PFSK-1 (cell line): Measurements from ENCODE around the gene XRCC1.

ENCODE experiments used
- FOXP2 ChIP-seq: optimal IDR thresholded peaks from 2 replicates; pipeline ENCODE3; 2011; ENCODE audit warnings: borderline replicate concordance, control low read depth, inconsistent platforms; ENCODE audit not compliant: insufficient read depth; ENCODE audit errors: extremely low read length, extremely low read depth
- POLR2AphosphoS5 ChIP-seq: IDR thresholded peaks from 2 replicates; pipeline ENCODE4 v1.6.1; 2012; ENCODE audit warnings: low read depth, mild to moderate bottlenecking, control low read depth, low read length, moderate library complexity
- SIN3A ChIP-seq: IDR thresholded peaks from 2 replicates; pipeline ENCODE4 v1.6.1; 2012; ENCODE audit warnings: mild to moderate bottlenecking, low read length, moderate library complexity, borderline replicate concordance; ENCODE audit not compliant: insufficient read depth
- TAF1 ChIP-seq: IDR thresholded peaks from 2 replicates; pipeline ENCODE4 v1.6.1; 2012; ENCODE audit warnings: low read length, control low read depth, borderline replicate concordance; ENCODE audit not compliant: insufficient read depth
- TF ChIP-seq, protein P1 (sequence below), 2 experiments: IDR thresholded peaks; 2 replicates each; pipeline versions ENCODE4 v1.6.1 to v1.8.0; 2011 to 2012; ENCODE audit warnings: low read depth in 2 of 2, low read length in 2 of 2, control low read depth in 1 of 2, inconsistent platforms in 1 of 2, mild to moderate bottlenecking in 1 of 2, moderate library complexity in 1 of 2; ENCODE audit not compliant: insufficient read depth in 1 of 2

Gene XRCC1

DNA sequence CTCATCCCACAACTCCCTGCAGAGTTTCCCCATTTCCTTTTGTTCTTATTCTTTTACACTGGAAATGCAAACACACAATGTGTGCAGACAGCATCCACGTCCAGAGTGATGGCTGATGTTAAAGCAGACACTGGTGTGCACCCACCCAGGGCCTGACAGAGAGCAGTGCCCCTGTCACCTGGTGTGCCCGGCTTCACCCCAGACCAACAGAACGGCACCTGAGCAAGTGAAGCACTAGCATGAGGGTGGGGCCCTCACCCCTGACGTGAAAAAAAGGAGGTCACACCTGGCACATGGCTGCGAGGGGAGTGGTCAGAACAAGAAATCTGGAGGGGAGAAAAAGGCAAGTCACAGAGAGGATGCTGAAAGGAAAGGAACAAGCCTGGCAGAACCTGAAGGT lies 30.1 kb downstream of the XRCC1 start:
- no peak for TF ChIP-seq POLR2AphosphoS5
- TF ChIP-seq, protein P1, sequence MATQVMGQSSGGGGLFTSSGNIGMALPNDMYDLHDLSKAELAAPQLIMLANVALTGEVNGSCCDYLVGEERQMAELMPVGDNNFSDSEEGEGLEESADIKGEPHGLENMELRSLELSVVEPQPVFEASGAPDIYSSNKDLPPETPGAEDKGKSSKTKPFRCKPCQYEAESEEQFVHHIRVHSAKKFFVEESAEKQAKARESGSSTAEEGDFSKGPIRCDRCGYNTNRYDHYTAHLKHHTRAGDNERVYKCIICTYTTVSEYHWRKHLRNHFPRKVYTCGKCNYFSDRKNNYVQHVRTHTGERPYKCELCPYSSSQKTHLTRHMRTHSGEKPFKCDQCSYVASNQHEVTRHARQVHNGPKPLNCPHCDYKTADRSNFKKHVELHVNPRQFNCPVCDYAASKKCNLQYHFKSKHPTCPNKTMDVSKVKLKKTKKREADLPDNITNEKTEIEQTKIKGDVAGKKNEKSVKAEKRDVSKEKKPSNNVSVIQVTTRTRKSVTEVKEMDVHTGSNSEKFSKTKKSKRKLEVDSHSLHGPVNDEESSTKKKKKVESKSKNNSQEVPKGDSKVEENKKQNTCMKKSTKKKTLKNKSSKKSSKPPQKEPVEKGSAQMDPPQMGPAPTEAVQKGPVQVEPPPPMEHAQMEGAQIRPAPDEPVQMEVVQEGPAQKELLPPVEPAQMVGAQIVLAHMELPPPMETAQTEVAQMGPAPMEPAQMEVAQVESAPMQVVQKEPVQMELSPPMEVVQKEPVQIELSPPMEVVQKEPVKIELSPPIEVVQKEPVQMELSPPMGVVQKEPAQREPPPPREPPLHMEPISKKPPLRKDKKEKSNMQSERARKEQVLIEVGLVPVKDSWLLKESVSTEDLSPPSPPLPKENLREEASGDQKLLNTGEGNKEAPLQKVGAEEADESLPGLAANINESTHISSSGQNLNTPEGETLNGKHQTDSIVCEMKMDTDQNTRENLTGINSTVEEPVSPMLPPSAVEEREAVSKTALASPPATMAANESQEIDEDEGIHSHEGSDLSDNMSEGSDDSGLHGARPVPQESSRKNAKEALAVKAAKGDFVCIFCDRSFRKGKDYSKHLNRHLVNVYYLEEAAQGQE (IDR thresholded peaks at IDR 0.05; ENCODE audit: insufficient read depth in 1 of 2, low read depth in 2 of 2, low read length in 2 of 2) = no peak
- TF ChIP-seq FOXP2 = no peak
- no peak for TF ChIP-seq TAF1
- TF ChIP-seq SIN3A = no peak

GRCh38 chr19:43544077-43544476 lies 31.2 kb downstream of the XRCC1 start:
- TF ChIP-seq FOXP2 = no peak
- no peak for TF ChIP-seq TAF1
- TF ChIP-seq SIN3A = no peak
- TF ChIP-seq, protein P1 (IDR thresholded peaks at IDR 0.05; ENCODE audit: insufficient read depth in 1 of 2, low read depth in 2 of 2, low read length in 2 of 2) = no peak
- no peak for TF ChIP-seq POLR2AphosphoS5

DNA sequence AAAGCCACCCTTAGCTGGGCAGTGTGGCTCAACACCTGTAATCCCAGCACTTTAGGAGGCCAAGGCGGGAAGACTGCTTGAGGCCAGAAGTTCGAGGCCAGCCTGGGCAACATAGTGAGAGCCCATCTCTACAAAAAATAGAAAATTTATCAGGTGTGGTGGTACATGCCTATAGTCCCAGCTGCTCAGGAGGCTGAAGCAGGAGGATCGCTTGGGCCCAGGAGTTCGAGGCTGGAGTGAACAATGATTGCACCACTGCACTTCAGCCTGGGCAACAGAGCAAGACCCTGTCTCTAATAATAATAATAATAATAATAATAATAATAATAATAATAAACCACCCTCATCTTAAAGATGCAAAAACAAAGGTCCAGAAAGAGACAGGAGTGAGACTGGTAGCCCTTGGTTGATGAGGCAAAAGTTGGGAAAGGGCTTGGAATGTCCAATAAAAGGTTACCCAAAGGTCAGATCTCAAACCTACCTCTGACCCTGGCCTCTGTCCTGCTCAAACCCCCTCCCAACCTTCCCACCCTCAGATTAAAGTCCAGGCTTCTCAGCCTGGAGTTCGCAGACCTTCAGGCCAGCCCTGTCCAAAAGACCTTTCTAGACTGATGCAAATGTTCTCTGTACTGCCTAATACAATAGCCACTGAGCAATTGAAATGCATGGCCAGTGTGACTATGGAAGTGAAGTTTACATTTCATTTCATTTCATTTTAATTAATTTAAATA lies 33.2 kb downstream of the XRCC1 start:
- no peak for TF ChIP-seq POLR2AphosphoS5
- no peak for TF ChIP-seq FOXP2
- no peak for TF ChIP-seq SIN3A

DNA sequence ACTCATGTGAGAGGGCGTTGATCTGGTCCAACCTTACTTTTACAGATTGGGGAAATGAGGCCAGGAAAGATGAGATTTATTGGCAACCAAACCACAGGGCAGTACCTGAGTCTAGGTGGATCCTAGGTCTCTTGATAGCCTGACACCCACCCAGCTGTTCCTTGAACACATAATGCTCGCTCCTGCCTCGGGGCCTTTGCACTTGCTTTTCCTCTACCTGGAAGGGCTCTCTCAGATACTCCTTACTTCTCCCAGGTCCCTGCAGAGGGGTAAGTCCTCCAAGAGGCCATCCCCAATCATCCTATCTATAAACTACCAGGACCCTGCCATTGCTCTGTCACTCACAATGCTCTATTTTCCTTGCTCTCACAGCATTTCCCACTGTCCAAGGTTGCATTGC lies 34.9 kb downstream of the XRCC1 start:
- no peak for TF ChIP-seq POLR2AphosphoS5
- no peak for TF ChIP-seq SIN3A
- TF ChIP-seq FOXP2 = no peak
- TF ChIP-seq TAF1 = no peak
- TF ChIP-seq, protein P1 (IDR thresholded peaks at IDR 0.05; ENCODE audit: insufficient read depth in 1 of 2, low read depth in 2 of 2, low read length in 2 of 2) = no peak

GRCh38 chr19:43538922-43539321 lies 36.4 kb downstream of the XRCC1 start:
- no peak for TF ChIP-seq SIN3A
- TF ChIP-seq TAF1 = no peak
- no peak for TF ChIP-seq FOXP2
- TF ChIP-seq, protein P1 (IDR thresholded peaks at IDR 0.05; ENCODE audit: insufficient read depth in 1 of 2, low read depth in 2 of 2, low read length in 2 of 2) = no peak
- no peak for TF ChIP-seq POLR2AphosphoS5
